GM13977 (cell line): ENCODE results near the gene PRDX1.

Experiments
- DNase-seq: peaks from one replicate; pipeline ENCODE4 v3.0.0; 2012; ENCODE audit warnings: low spot score
- in situ Hi-C: fragments of 300-500 bp; cut with MboI; formaldehyde crosslinking; loops from one replicate; pipeline ENCODE4 v1.12.0; 2022; ENCODE audit warnings: low sequenced_read_pairs, low pct_unique_long_range_greater_than_20kb, mixed read lengths, inconsistent platforms; ENCODE audit not compliant: unreplicated experiment
- TF ChIP-seq, protein P1 (sequence below): IDR thresholded peaks from 2 replicates; pipeline ENCODE4 v1.5.1; 2012; ENCODE audit warnings: mild to moderate bottlenecking, control low read depth; ENCODE audit not compliant: insufficient read depth; ENCODE audit errors: extremely low read depth, missing control alignments

Gene PRDX1

DNA sequence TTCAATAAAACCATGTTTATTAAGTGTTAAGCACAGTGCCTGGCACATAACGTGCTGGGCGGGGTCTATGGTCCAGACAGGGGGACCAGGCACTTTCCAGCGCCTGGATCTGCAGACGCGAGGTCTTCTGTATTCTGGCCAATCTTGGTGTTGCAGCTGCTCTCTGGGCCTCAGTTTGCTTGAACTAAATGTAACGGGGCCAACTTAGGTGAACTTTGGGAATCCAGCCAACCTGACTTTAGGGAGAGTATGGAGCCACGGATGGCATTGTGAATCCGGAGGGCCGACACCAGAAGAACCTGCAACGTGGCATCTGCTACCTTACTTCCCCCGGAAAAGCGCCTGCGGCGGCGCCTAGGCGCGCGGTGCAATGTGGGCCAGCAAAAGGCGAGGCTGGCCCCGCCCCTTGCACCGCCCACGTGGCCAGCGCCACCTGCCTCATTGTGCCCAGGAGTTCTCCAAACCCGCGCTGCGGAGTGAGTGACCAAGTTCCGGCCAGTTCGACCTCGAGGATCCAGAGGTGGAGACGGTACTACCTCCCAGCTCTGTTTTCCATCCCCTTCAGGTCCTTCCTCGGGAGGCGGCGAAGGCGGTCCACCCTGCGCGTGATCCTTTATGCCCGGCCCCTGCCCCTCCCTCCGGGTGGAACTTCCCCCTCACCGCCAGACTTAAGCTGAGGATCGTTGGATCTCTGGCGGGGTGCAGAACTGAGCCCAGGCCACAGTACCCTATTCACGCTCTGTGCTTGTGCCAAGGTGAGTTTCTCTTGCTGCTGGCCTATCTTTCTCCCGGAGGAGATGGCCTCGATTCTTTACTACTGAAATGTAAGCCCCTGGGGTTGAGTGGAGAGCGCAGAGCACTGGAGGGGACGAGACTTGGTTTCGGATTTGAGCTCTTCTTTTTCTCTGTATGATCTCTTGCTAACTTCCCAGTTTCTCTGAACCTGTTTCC, 29.0 kb upstream of the PRDX1 start, which contains the start of gene AKR1A1:
AKR1A1 (plus strand) TSS at position 426 of the 951 bp plus-strand sequence. CDS start 10,969 bp downstream, outside the sequence.
- in situ Hi-C loops = no loop called here
- DNase-seq = peak; percentile 88
- TF ChIP-seq, protein P1, sequence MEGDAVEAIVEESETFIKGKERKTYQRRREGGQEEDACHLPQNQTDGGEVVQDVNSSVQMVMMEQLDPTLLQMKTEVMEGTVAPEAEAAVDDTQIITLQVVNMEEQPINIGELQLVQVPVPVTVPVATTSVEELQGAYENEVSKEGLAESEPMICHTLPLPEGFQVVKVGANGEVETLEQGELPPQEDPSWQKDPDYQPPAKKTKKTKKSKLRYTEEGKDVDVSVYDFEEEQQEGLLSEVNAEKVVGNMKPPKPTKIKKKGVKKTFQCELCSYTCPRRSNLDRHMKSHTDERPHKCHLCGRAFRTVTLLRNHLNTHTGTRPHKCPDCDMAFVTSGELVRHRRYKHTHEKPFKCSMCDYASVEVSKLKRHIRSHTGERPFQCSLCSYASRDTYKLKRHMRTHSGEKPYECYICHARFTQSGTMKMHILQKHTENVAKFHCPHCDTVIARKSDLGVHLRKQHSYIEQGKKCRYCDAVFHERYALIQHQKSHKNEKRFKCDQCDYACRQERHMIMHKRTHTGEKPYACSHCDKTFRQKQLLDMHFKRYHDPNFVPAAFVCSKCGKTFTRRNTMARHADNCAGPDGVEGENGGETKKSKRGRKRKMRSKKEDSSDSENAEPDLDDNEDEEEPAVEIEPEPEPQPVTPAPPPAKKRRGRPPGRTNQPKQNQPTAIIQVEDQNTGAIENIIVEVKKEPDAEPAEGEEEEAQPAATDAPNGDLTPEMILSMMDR = no peak

DNA sequence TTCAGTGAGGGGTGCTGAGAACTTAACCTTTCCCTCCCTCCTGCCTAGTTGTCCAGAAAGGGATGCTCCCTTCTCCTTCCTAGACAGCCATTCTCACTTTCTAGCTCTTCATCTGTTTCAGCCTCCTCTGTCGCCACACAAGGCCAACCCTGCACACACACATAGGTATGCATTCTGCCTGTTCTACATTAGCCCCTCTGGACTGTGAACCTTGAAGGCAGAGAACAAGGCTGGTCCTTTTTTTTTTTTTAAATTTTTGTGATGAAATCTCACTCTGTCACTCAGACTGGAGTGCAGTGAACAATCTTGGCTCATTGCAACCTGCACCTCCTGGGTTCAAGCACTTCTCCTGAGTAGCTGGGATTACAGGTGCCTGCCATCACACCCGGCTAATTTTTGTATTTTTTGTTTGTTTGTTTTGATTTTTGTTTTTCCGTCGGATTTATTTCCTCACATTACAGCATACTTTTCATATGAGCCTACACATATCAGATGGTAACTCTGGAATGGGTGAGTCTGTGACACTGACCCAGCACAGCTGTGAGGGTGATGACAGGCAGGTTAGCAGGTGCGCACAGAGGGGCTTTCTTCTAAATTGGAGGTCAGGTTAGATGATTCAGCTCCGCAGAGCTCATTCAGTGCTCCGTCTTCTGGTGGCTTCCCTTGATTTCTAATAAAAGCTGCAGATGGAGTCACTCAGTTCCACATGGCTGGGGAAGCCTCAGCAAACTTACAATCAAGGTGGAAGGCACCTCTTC, 24.0 kb upstream of the PRDX1 start:
- DNase-seq = no peak
- in situ Hi-C loops = no loop called here
- TF ChIP-seq, protein P1 = no peak

DNA sequence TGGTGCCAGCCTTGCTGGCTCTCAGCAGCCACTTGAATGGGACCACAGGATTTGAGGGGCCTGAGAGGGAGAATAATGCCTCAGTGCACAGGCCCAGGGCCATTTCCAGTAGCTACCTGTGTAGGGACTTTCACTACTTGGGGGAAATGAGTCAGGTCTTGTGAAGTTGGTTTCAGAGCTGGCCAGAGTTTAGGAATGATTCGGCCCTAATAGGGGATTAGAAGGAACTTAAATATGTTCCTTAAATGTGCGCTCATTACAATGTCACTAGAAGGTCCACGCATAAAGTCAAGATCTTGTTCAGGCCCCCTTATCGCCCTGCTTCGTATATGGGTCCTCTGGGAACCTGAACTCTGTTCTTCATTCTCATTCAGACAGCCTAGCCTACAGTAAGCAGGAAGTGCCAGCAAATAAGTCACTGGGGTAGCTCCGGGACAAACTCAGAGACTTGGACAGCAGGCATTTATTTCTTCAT, 23.4 kb upstream of the PRDX1 start:
- in situ Hi-C loops = no loop called here
- peak; percentile 55 for DNase-seq
- TF ChIP-seq, protein P1 = no peak

DNA sequence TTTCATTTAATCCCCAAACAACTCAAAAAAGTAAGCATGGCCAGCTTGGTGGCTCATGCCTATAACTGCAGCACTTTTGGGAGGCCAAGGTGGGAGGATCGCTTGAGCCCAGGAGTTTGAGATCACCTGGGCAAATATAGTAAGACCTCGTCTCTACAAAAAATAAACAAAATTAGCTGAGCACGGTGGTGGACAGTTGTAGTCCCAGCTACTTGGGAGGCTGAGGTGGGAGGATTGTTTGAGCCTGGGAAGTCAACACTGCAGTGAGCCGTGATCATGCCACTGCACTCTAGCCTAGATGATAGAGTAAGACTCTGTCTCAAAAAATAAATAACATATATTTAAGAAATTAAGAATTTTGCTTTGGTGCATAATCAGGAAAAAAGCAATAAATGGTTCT, 22.8 kb upstream of the PRDX1 start:
- in situ Hi-C loops = no loop called here
- TF ChIP-seq, protein P1 = no peak

DNA sequence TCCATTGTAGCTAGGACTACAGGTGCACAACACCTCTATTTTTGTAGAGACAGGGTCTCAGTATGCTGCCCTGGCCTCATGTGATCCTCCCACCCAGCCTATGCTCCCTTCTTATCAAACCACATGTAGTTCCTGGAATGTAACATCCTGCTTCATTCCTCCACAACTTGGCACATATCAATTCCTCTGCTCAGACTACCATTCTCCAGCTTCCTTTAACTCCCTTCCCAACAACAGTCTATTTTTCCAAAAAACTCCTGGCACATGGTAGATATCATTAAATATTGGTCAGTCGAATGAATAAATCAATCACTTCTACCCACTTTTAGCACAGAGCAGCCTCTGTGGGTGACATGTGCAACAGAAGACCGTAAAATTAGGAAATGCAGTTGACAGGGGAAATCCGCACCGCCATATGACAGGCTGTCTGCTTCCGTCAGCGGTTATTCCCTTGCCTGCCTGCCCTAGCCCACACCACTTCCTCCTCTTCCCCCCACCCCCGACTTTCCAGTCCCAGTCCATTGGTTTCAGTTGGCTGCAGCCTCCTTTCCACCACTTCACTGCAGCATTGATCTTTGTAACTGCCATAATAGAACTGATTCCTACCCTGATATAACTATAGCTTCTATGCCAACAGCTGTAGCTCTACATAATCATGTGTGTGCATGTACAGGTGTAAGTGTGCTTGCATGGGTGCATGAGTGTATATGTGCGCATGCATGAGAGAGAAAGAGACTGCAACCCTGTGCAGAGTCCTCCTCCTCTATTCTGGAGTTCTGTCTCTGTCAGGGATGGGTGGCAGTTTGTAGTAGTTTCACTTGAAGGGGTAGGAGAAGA, 22.1 kb upstream of the PRDX1 start:
- in situ Hi-C loops = no loop called here
- peak; percentile 55 for DNase-seq
- TF ChIP-seq, protein P1 = no peak

More for the DNA sequence above, 22.8 kb upstream of the PRDX1 start:
- no peak for DNase-seq

DNA sequence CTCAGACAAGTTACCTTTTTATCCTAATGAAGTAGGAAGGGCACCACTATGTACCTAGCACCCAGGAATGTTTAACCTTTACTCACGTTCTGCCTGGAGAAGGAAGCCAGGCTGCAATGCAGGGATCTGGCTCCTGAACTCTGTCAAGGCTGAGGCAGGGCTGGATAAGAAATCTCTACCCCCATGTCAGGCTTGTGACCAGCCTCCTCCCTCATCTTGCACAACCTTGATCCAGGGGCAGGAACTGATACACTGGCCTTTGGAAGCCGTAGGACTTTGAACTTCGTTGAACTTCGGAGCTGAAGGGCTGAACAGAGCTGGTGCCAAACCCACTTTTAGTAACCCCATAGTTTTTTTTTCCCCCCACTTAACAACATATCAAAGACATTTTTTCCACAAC, 20.9 kb upstream of the PRDX1 start:
- DNase-seq = no peak
- TF ChIP-seq, protein P1 = no peak
- in situ Hi-C loops = no loop called here
